K562 (cell line): ENCODE measurements around the gene CLASP2. TPM values are rescaled to one million over a fixed set of nuclear protein-coding genes. Genes with fewer than 3 reads are reported as not detected.

ENCODE experiments used
- CTBP1 ChIP-seq: fragments of 450-650 bp; IDR thresholded peaks from 2 replicates; pipeline ENCODE4 v1.6.1; 2016; ENCODE audit warnings: borderline replicate concordance
- HMG20A ChIP-seq: fragments of 450-650 bp; formaldehyde crosslinking; conservative IDR thresholded peaks from 2 replicates; pipeline ENCODE4 v1.4.0; 2020; ENCODE audit warnings: mild to moderate bottlenecking, mixed read lengths
- SMAD1 ChIP-seq: fragments of 150-350 bp; IDR thresholded peaks from 2 replicates; pipeline ENCODE4 v1.6.1; 2014; ENCODE audit warnings: low read length, low read depth; ENCODE audit not compliant: partially characterized antibody
- SNAPC5 ChIP-seq: fragments of 250-450 bp; sonication (Bioruptor Pico); IDR thresholded peaks from 2 replicates; pipeline ENCODE4 v1.8.0; 2021; ENCODE audit warnings: moderate library complexity, mild to moderate bottlenecking, inconsistent platforms
- TBP ChIP-seq: optimal IDR thresholded peaks from 2 replicates; pipeline ENCODE3; 2011; ENCODE audit warnings: low read depth, low read length, improper control_type of control experiment
- ZNF395 ChIP-seq: fragments of 200-800 bp; sonication (Bioruptor generic); IDR thresholded peaks from 2 replicates; pipeline ENCODE4 v1.6.1; 2017; ENCODE audit warnings: missing genetic modification characterization, missing compliant biosample characterization
- polyA plus RNA-seq, 8 experiments: library from polyadenylated mRNA; depleted of rRNA in 4 of 8; stranded (reverse) in 5 of 8; unstranded in 3 of 8; fragments of >200 nt; fragmentation: Nextera tagmentation in 2 of 8; fragmentation: Illumina TruSeq in 1 of 8; extraction: Ambion mirVana in 2 of 8; extraction: Trizol in 1 of 8; gene quantifications; 2 replicates each; pipeline versions ENCODE4 v1.2.1 to v1.2.3, GENCODE V29; 2011 to 2014; ENCODE audit warnings: inconsistent platforms in 1 of 8, missing spikeins in 1 of 8
- total RNA-seq, 7 experiments: library from RNA; depleted of rRNA in 6 of 7; stranded (reverse); fragments of >200 nt in 6 of 7; fragmentation: Illumina TruSeq in 2 of 7; extraction: Trizol in 2 of 7; gene quantifications; 2 replicates each; pipeline versions ENCODE4 v1.2.1 to v1.2.3, GENCODE V29; 2011 to 2021; ENCODE audit warnings: low replicate concordance in 1 of 7
- TF ChIP-seq, protein P1 (sequence below), 2 experiments: fragments of 450-650 bp; IDR thresholded peaks; 2 replicates each; pipeline ENCODE4 v1.6.1; 2018; ENCODE audit warnings: mild to moderate bottlenecking in 2 of 2, low read depth in 1 of 2; ENCODE audit not compliant: partially characterized antibody in 2 of 2
- TF ChIP-seq, protein P2 (sequence below): sonication (generic); formaldehyde crosslinking; IDR thresholded peaks from 2 replicates; pipeline ENCODE4 v1.8.1; 2023; ENCODE audit warnings: missing genetic modification reagents, mild to moderate bottlenecking, borderline replicate concordance
- TF ChIP-seq, protein P3 (sequence below): sonication (generic); formaldehyde crosslinking; IDR thresholded peaks from 2 replicates; pipeline ENCODE4 v1.5.0; 2020; ENCODE audit warnings: missing genetic modification reagents
- TF ChIP-seq, protein P4 (sequence below): fragments of 250-450 bp; sonication (Bioruptor Pico); IDR thresholded peaks from 2 replicates; pipeline ENCODE4 v1.4.0; 2020; ENCODE audit warnings: mild to moderate bottlenecking, moderate library complexity

The CLASP2 gene
- total and polyA plus RNA-seq, 9 of the 15 experiments (the other 6 are each of a cell fraction or from before 2014, with no cell fraction given) = 13.5 to 107 (median 71.8) TPM

DNA sequence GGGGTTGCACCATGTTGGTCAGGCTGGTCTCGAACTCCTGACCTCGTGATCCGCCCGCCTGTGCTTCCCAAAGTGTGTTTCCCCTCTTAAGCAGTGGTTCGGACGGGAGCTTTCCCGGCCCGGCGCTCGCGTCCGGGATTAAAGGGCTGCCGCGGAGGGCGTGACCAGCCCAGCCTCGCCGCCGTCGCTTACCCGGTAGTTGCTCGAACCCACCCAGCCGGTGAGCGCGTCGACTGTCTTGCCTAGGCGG, 513 bp downstream of the CLASP2 start (continued):
- TF ChIP-seq, protein P1, sequence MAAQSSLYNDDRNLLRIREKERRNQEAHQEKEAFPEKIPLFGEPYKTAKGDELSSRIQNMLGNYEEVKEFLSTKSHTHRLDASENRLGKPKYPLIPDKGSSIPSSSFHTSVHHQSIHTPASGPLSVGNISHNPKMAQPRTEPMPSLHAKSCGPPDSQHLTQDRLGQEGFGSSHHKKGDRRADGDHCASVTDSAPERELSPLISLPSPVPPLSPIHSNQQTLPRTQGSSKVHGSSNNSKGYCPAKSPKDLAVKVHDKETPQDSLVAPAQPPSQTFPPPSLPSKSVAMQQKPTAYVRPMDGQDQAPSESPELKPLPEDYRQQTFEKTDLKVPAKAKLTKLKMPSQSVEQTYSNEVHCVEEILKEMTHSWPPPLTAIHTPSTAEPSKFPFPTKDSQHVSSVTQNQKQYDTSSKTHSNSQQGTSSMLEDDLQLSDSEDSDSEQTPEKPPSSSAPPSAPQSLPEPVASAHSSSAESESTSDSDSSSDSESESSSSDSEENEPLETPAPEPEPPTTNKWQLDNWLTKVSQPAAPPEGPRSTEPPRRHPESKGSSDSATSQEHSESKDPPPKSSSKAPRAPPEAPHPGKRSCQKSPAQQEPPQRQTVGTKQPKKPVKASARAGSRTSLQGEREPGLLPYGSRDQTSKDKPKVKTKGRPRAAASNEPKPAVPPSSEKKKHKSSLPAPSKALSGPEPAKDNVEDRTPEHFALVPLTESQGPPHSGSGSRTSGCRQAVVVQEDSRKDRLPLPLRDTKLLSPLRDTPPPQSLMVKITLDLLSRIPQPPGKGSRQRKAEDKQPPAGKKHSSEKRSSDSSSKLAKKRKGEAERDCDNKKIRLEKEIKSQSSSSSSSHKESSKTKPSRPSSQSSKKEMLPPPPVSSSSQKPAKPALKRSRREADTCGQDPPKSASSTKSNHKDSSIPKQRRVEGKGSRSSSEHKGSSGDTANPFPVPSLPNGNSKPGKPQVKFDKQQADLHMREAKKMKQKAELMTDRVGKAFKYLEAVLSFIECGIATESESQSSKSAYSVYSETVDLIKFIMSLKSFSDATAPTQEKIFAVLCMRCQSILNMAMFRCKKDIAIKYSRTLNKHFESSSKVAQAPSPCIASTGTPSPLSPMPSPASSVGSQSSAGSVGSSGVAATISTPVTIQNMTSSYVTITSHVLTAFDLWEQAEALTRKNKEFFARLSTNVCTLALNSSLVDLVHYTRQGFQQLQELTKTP (IDR thresholded peaks at IDR 0.05; ENCODE audit: low read depth in 1 of 2, partially characterized antibody in 2 of 2) = peak in 1 of 2 experiments; percentile 24
- TF ChIP-seq CTBP1 (no peak), TBP (no peak), HMG20A (no peak), ZNF395 (no peak), SMAD1 (no peak), SNAPC5 (CRISPR knock-in tag) (no peak)
- TF ChIP-seq, protein P2, sequence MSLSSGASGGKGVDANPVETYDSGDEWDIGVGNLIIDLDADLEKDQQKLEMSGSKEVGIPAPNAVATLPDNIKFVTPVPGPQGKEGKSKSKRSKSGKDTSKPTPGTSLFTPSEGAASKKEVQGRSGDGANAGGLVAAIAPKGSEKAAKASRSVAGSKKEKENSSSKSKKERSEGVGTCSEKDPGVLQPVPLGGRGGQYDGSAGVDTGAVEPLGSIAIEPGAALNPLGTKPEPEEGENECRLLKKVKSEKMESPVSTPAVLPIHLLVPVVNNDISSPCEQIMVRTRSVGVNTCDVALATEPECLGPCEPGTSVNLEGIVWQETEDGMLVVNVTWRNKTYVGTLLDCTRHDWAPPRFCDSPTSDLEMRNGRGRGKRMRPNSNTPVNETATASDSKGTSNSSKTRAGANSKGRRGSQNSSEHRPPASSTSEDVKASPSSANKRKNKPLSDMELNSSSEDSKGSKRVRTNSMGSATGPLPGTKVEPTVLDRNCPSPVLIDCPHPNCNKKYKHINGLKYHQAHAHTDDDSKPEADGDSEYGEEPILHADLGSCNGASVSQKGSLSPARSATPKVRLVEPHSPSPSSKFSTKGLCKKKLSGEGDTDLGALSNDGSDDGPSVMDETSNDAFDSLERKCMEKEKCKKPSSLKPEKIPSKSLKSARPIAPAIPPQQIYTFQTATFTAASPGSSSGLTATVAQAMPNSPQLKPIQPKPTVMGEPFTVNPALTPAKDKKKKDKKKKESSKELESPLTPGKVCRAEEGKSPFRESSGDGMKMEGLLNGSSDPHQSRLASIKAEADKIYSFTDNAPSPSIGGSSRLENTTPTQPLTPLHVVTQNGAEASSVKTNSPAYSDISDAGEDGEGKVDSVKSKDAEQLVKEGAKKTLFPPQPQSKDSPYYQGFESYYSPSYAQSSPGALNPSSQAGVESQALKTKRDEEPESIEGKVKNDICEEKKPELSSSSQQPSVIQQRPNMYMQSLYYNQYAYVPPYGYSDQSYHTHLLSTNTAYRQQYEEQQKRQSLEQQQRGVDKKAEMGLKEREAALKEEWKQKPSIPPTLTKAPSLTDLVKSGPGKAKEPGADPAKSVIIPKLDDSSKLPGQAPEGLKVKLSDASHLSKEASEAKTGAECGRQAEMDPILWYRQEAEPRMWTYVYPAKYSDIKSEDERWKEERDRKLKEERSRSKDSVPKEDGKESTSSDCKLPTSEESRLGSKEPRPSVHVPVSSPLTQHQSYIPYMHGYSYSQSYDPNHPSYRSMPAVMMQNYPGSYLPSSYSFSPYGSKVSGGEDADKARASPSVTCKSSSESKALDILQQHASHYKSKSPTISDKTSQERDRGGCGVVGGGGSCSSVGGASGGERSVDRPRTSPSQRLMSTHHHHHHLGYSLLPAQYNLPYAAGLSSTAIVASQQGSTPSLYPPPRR = no peak
- TF ChIP-seq, protein P3, sequence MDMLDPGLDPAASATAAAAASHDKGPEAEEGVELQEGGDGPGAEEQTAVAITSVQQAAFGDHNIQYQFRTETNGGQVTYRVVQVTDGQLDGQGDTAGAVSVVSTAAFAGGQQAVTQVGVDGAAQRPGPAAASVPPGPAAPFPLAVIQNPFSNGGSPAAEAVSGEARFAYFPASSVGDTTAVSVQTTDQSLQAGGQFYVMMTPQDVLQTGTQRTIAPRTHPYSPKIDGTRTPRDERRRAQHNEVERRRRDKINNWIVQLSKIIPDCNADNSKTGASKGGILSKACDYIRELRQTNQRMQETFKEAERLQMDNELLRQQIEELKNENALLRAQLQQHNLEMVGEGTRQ = no peak
- TF ChIP-seq, protein P4, sequence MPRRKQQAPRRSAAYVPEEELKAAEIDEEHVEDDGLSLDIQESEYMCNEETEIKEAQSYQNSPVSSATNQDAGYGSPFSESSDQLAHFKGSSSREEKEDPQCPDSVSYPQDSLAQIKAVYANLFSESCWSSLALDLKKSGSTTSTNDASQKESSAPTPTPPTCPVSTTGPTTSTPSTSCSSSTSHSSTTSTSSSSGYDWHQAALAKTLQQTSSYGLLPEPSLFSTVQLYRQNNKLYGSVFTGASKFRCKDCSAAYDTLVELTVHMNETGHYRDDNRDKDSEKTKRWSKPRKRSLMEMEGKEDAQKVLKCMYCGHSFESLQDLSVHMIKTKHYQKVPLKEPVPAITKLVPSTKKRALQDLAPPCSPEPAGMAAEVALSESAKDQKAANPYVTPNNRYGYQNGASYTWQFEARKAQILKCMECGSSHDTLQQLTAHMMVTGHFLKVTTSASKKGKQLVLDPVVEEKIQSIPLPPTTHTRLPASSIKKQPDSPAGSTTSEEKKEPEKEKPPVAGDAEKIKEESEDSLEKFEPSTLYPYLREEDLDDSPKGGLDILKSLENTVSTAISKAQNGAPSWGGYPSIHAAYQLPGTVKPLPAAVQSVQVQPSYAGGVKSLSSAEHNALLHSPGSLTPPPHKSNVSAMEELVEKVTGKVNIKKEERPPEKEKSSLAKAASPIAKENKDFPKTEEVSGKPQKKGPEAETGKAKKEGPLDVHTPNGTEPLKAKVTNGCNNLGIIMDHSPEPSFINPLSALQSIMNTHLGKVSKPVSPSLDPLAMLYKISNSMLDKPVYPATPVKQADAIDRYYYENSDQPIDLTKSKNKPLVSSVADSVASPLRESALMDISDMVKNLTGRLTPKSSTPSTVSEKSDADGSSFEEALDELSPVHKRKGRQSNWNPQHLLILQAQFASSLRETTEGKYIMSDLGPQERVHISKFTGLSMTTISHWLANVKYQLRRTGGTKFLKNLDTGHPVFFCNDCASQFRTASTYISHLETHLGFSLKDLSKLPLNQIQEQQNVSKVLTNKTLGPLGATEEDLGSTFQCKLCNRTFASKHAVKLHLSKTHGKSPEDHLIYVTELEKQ (CRISPR knock-in tag) = no peak
